NCI-H2081 (cell line): ENCODE measurements around the gene KCNQ5.
"Not testable (repeated sequence)": the region's sequence is repeated elsewhere in the genome, so short reads cannot be mapped to it uniquely, and the experiment has no call there.

ENCODE experiments used
- DNase-seq, 2 experiments: peaks; one replicate each; lab custom pipeline; 2025; lab: John Stamatoyannopoulos, UW

KCNQ5 gene

GRCh38 chr6:72953971-72954381 lies 332.1 kb downstream of the KCNQ5 start:
- DNase-seq, result no peak

DNA sequence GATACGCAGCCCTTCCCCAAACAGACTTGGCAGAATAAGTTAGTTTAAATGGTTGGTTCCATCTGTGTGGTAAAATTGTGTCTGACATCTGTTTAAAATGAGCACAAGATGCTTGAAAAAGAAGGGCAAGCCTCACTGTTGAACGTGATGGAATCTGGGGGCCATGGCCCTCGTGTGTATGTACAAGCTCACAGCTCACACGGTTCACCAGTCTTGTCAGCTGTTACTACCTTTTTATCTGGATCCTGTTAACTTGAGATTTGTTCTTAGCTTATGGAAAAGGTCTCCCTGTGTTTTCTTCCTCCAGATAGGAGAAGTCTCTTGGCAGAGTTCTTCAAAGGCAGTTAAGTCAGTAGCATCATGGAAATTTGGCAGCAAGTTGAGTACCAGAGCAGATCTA lies 332.9 kb downstream of the KCNQ5 start:
- no peak for DNase-seq

DNA sequence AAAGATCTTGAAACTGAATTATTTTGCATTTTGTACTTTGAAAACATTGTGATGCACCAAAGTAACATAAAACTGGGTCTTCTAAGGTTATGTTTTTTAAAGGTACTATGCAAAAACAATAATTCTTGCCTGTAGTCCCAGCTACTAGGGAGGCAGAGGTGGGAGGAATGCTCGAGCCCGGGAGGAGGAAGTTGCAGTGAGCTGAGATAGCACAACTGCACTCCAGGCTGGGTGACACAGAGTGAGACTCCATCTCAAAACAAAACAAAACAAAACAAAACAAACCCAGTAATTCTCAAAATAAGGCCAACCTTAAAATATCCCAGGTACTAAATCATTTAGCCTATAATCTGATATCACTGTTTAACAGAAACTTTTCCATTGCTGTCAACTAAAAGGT lies 333.8 kb downstream of the KCNQ5 start:
- no peak for DNase-seq

DNA sequence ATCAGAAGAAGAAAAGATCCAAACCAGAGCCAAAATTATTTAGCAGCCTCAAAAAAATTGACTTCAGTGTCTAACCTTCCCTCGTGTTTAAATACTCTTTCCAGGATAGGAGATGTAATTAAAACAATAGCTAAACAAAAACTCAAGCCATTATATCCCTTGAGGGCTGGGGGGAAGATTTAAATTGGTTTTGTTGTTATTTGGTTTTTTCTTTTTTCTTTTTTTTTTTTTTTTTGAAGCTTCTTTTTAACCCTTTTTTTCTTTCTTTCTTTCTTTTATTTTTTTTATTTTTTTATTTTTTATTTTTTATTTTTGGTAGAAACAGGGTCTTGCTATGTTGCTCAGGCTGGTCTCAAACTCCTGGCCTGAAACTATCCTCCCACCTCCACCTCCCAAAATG lies 334.4 kb downstream of the KCNQ5 start:
- no peak for DNase-seq

DNA sequence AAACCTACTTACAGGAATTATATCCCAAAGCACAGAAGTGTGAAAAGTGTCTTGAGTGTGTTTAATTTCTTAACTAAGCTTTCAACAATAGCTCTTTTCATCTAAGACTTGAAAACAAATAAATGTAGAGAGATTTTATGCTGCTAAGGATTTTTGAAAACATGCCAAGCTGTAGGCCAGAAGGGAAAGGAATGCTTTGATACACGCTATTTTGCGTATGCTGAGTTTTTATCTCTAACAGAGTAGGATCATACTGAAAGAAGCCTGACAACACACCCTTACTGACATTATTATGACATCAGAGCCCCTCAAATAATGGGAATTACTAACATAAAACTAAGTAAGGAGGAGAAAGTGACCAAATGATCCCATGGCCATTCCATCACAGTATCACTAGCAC lies 338.0 kb downstream of the KCNQ5 start:
- no peak for DNase-seq

GRCh38 chr6:72963946-72964345 lies 342.1 kb downstream of the KCNQ5 start:
- no peak for DNase-seq

- no peak for DNase-seq
These were observed 344.9 kb downstream of the KCNQ5 start for GRCh38 chr6:72966628-72967280.

DNA sequence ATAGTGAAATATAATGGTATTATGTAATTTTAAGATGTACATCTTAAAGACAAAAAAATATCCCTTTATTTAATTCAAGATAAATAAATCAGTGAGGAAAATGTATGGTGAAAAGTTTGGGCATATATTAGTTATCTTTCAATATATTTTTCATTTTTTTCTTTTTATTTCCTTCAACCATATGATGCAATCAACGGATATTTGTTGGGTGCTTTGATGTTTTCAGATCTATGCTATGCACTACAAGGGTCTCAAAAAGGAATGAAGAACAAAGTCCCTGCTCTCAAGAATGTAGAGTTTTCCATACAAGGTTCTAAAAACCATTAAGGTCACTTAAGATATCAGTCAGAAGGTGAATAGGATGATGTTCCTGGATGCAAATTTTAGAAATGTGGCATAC lies 345.5 kb downstream of the KCNQ5 start:
- no peak for DNase-seq

DNA sequence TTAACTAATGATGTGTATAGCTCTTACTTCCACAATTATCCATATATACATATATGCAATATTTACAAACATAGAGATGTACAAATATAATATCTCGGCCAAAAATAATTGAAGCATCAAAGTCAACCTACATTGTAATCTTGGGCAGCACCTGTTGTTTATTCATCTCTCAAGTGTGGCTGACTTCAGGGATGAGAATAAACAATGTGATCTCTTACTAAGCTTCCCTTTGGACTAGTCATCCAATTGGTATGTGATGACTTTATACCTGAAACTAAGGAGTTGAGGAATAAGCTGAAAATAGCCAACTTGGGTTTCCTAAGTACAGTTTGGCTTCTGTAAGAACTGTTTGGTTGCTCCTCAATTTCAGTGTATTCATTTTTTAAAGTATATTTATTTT lies 346.8 kb downstream of the KCNQ5 start:
- DNase-seq, result peak in 1 of 2 experiments; percentile 8

DNA sequence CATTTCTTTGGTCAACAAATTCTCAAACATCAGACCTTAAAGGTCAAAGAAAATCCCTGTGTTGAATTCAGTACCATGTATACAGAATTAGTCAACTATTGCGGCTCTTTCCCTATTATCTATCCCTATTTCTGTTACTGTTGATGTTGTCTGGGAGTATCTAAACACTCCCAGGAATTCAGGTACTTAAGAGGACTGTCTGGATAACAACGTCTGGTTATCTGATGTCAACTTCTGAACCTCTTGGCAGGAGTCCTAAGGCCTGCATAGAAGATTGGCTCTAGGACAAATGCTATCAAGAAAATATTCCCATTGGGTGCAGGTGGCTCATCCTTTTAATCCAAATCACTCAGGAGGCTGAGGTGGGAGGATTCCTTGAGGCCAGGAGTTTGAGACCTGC lies 347.8 kb downstream of the KCNQ5 start:
- no peak for DNase-seq

- DNase-seq, result peak in 1 of 2 experiments; percentile 61
These were observed 350.7 kb downstream of the KCNQ5 start for GRCh38 chr6:72972579-72972978.

DNA sequence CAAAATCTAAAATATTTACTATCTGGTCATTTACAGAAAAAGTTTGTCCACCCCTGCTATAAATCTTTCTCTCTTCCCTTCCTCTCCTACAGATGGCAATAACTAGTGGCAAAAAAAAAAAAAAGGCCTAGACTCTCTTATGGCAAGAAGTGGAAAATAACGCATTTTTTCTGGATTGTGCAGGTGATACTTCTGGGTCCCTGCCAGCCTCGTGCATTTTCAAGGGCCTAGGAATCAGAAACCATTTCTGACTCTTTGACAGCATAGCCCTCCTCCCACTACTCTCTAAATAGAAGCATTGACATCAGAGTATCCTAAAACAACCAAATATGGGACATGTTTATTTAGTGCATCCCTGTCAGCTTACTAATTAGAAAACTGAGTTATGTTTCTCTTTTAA lies 352.4 kb downstream of the KCNQ5 start:
- peak; percentile 46 to 83 for DNase-seq

DNA sequence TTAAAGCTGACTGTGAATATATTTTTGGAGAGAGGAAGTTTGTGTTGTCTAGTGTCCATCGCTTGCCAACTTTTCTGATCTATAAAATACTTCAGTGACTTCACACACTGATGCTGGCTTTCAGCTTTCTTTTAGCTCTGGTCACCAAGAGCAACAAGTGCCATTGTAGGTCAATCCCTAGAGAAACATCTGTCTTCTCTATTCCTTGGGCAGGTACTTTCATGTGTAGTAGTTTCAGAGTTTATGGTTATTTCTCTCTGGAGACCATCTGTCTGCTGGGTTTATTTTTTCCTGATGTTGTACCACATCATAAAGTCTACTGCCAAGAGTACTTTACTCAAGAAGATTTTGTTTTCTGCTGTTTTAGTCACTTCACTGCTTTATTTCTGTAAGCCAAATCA lies 353.5 kb downstream of the KCNQ5 start:
- DNase-seq, result no peak

DNA sequence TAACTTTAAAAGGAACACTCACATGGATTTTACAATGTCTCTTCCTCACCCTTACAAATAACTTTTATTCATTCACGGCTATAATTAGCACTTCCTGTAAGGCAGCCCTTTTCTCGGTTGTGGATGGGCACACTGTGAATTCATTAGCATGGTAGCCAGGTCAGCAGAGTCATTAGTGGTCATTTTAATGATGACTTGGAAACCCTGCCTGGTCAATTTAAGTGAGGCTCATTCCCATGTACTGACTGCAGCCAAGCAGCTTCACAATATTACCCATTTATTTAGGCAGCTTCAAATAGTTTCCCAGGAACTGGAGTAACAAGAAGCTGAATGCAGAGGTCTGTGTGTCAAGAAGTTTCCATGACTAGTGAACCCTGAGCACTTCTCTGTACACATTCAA lies 354.6 kb downstream of the KCNQ5 start:
- no peak for DNase-seq

- DNase-seq, result peak in 1 of 2 experiments; percentile 45
These were observed 355.2 kb downstream of the KCNQ5 start for GRCh38 chr6:72977114-72977513.

- DNase-seq, result not testable (repeated sequence)
These were observed 356.9 kb downstream of the KCNQ5 start for GRCh38 chr6:72978808-72979207.

DNA sequence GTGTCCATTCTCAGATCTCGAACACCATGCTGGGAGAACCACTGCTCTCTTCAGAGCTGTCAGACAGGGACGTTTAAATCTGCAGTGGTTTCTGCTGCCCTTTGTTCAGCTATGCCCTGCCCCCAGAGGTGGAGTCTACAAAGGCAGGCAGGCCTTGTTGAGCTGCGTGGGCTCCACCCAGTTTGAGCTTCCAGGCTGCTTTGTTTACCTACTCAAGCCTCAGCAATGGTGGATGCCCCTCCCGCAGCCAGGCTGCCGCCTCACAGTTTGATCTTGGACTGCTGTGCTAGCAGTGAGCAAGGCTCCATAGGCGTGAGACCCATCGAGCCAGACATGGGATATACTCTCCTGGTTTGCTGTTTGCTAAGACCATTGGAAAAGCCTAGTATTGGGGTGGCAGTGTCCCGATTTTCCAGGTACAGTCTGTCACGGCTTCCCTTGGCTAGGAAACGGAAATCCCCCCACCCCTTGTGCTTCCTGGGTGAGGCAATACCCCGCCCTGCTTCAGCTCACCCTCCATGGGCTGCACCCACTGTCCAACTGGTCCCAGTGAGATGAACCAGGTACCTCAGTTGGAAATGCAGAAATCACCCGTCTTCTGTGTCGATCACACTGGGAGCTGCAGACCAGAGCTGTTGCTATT lies 362.4 kb downstream of the KCNQ5 start:
- not testable (repeated sequence) for DNase-seq

DNA sequence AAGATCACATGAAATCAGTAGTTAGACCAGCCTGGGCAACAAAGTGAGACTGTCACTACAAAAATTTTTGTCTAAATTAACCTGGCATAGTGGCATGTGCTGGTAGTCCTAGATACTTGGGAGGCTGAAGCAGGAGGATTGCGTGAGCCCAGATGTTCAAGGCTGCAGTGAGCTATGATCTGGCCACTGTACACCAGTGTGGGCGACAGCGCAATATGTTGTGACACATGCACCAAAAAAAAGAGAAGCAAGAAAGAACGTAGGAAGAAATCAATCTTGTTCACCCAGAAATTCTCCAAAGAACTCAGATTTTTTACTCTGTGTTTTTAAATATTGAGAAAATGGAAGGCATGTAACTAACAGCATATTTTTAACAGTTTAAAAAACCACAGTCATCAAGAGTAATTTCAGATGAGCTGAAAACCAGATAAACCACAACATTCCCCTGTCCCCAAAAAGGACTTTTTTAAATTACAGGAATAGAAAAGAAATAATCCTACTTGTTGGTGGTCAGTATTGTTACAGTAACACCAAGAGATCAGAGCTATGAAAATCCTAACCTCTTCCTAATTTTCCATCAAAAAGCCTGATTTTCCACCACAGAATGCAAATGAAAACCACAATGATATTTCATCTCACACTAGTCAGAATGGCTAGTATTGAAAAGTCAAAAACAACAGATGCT lies 363.3 kb downstream of the KCNQ5 start:
- DNase-seq, result no peak

GRCh38 chr6:72987301-72987700 lies 365.4 kb downstream of the KCNQ5 start:
- no peak for DNase-seq

GRCh38 chr6:72999995-73000394 lies 378.1 kb downstream of the KCNQ5 start:
- DNase-seq, result no peak

GRCh38 chr6:73000460-73000859 lies 378.6 kb downstream of the KCNQ5 start:
- DNase-seq, result no peak

- no peak for DNase-seq
These were observed 380.7 kb downstream of the KCNQ5 start for GRCh38 chr6:73002588-73002987.

DNA sequence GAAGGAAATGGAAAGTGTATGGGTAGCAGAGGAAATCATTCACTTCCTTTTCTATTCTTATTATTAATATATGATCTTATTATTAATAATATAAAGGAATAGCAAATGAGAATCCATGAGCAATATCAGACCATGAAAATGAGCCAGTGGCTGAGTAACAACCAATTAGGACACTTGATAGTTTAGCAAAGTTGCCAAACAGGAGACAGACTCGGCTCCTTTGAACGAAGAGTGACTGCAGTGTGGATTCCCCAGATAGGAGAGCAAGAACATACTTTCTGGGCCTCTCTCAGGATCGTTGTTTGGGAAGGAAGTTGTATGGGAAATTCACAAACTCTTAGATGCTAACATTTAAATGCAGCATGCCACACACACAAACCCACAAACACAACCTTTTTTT lies 381.4 kb downstream of the KCNQ5 start:
- no peak for DNase-seq
